SK-N-MC (cell line): ENCODE data around the gene GULP1.

Source experiments
- EZH2 ChIP-seq: fragments of 200-600 bp; sonication (generic); IDR thresholded peaks from one replicate; pipeline ENCODE4 v1.6.1; 2017; ENCODE audit warnings: antibody characterized with exemption
- FOXP2 ChIP-seq: optimal IDR thresholded peaks from 2 replicates; pipeline ENCODE3; 2011; ENCODE audit warnings: mild to moderate bottlenecking, moderate library complexity; ENCODE audit not compliant: insufficient read depth; ENCODE audit errors: extremely low read length, control extremely low read depth
- POLR2AphosphoS5 ChIP-seq: IDR thresholded peaks from 2 replicates; pipeline ENCODE4 v1.6.1; 2012; ENCODE audit warnings: mild to moderate bottlenecking, low read depth, low read length, borderline replicate concordance

- no peak for TF ChIP-seq EZH2
- TF ChIP-seq POLR2AphosphoS5 = no peak
- TF ChIP-seq FOXP2 = no peak
Measured at GRCh38 chr2:188364033-188364630, 72.5 kb downstream of the GULP1 start.
